Mammary microvascular endothelial cell (primary cell): ENCODE measurements around the gene EIF3J. TPM values are rescaled to one million over a fixed set of nuclear protein-coding genes. Genes with fewer than 3 reads are reported as not detected.

Experiments
- total RNA-seq: library from RNA; depleted of rRNA; stranded (reverse); fragments of >200 nt; gene quantifications from 2 replicates; pipeline ENCODE4 v1.2.3, GENCODE V29; 2015

Gene EIF3J
- 31.4 and 32.4 TPM in 2 replicates for total RNA-seq

GRCh38 chr15:44536962-44537734 lies at the start of gene EIF3J:
EIF3J (plus strand) TSS chr15:44537147; CDS start chr15:44537195, 48 bp downstream.

Other genes starting within 250 kb of the EIF3J start
- 40.3 and 41.0 TPM in 2 replicates for gene GOLM2, start 248.4 kb upstream of the EIF3J start, total RNA-seq
- 34.2 and 39.0 TPM in 2 replicates for gene CTDSPL2, start 109.5 kb upstream of the EIF3J start, total RNA-seq
- 28.0 and 40.8 TPM in 2 replicates for gene SPG11, start 126.5 kb downstream of the EIF3J start, total RNA-seq
- gene PATL2, start 174.2 kb downstream of the EIF3J start, total RNA-seq = 0.33 TPM in 1 of 2 replicates, not detected in the other
- 5,363 and 5,707 TPM in 2 replicates for gene B2M, start 174.4 kb downstream of the EIF3J start, total RNA-seq
- 17.3 and 18.4 TPM in 2 replicates for gene TRIM69, start 199.4 kb downstream of the EIF3J start, total RNA-seq